Liver (tissue), 9 donors: ENCODE results near the gene ATP6AP1. TPM values are rescaled to one million over a fixed set of nuclear protein-coding genes. Genes with fewer than 3 reads are reported as not detected.
A peak's percentile ranks its signal among the peaks of the same experiment; 100 is the strongest.

Experiments
- DNase-seq: peaks from one replicate; pipeline ENCODE4 v3.0.0-alpha.2; 2017; ENCODE audit warnings: low spot score
- H3K27ac ChIP-seq, 2 donors: one replicate each; pipeline ENCODE4 v1.7.0; 2013; ENCODE audit warnings: inconsistent platforms in 2 of 2, low read length in 2 of 2, control low read depth in 1 of 2, low read depth in 1 of 2, mild to moderate bottlenecking in 1 of 2
- H3K27me3 ChIP-seq, 4 donors: one replicate each; pipeline versions ENCODE4 v1.6.1 to v1.7.0; 2013; ENCODE audit warnings: low read length in 3 of 4, inconsistent platforms in 1 of 4, mild to moderate bottlenecking in 1 of 4, moderate library complexity in 1 of 4; ENCODE audit not compliant: control insufficient read depth in 4 of 4, insufficient read depth in 4 of 4
- H3K36me3 ChIP-seq, 4 donors: one replicate each; pipeline versions ENCODE4 v1.6.1 to v1.7.0; 2013; ENCODE audit warnings: low read length in 3 of 4, mild to moderate bottlenecking in 3 of 4, low read depth in 1 of 4, moderate library complexity in 1 of 4; ENCODE audit not compliant: control insufficient read depth in 4 of 4, insufficient read depth in 3 of 4
- H3K4me1 ChIP-seq, 4 donors: one replicate each; pipeline versions ENCODE4 v1.6.1 to v1.7.0; 2013; ENCODE audit warnings: low read length in 3 of 4, mild to moderate bottlenecking in 3 of 4, moderate library complexity in 1 of 4; ENCODE audit not compliant: control insufficient read depth in 4 of 4, insufficient read depth in 4 of 4
- H3K4me3 ChIP-seq, 3 donors: one replicate each; pipeline versions ENCODE4 v1.6.1 to v1.7.0; 2013; ENCODE audit warnings: low read length in 3 of 3, control low read depth in 1 of 3, low read depth in 1 of 3, mild to moderate bottlenecking in 1 of 3
- H3K9ac ChIP-seq, 2 donors: one replicate each; pipeline ENCODE4 v1.7.0; 2013; ENCODE audit warnings: low read length in 2 of 2, mild to moderate bottlenecking in 2 of 2, moderate library complexity in 2 of 2, control low read depth in 1 of 2, low read depth in 1 of 2
- H3K9me3 ChIP-seq, 4 donors: one replicate each; pipeline versions ENCODE4 v1.6.1 to v1.7.0; 2013; ENCODE audit warnings: low read length in 3 of 4; ENCODE audit not compliant: control insufficient read depth in 4 of 4
- ATF3 ChIP-seq: IDR thresholded peaks from 2 replicates; pipeline ENCODE4 v1.6.1; 2016; ENCODE audit warnings: antibody characterized with exemption
- CTCF ChIP-seq: fragments of 150-350 bp; IDR thresholded peaks from 2 replicates; pipeline ENCODE4 v1.5.1; 2017; ENCODE audit warnings: improper control_type of control experiment, low read depth, low read length; ENCODE audit not compliant: missing input control
- EGR1 ChIP-seq, 2 donors: IDR thresholded peaks; 2 replicates each; pipeline ENCODE4 v1.6.1; 2016 to 2018; ENCODE audit warnings: antibody characterized with exemption in 2 of 2, low read depth in 2 of 2
- FOXA1 ChIP-seq: IDR thresholded peaks from 2 replicates; pipeline ENCODE4 v1.6.1; 2016; ENCODE audit warnings: antibody characterized with exemption
- FOXA2 ChIP-seq: IDR thresholded peaks from 2 replicates; pipeline ENCODE4 v1.6.1; 2016; ENCODE audit warnings: antibody characterized with exemption
- GABPA ChIP-seq, 2 donors: IDR thresholded peaks in 1 of 2; conservative IDR thresholded peaks in 1 of 2; 2 replicates each; pipeline ENCODE4 v1.6.1; 2016; ENCODE audit warnings: antibody characterized with exemption in 2 of 2, mild to moderate bottlenecking in 1 of 2, moderate library complexity in 1 of 2
- HNF4G ChIP-seq: IDR thresholded peaks from 2 replicates; pipeline ENCODE4 v1.6.1; 2016; ENCODE audit warnings: antibody characterized with exemption
- JUND ChIP-seq, 2 donors: IDR thresholded peaks; 2 replicates each; pipeline ENCODE4 v1.6.1; 2016; ENCODE audit warnings: antibody characterized with exemption in 2 of 2
- NR2F2 ChIP-seq: IDR thresholded peaks from 2 replicates; pipeline ENCODE4 v1.6.1; 2016; ENCODE audit warnings: antibody characterized with exemption
- RAD21 ChIP-seq, 2 donors: IDR thresholded peaks; 2 replicates each; pipeline ENCODE4 v1.6.1; 2016; ENCODE audit warnings: antibody characterized with exemption in 2 of 2, mild to moderate bottlenecking in 2 of 2
- RXRA ChIP-seq, 2 donors: IDR thresholded peaks; 2 replicates each; pipeline ENCODE4 v1.6.1; 2017 to 2018; ENCODE audit warnings: antibody characterized with exemption in 2 of 2, mild to moderate bottlenecking in 1 of 2
- SP1 ChIP-seq: IDR thresholded peaks from 2 replicates; pipeline ENCODE4 v1.6.1; 2018; ENCODE audit warnings: antibody characterized with exemption, mild to moderate bottlenecking
- TAF1 ChIP-seq: conservative IDR thresholded peaks from 2 replicates; pipeline ENCODE4 v1.6.1; 2016; ENCODE audit warnings: antibody characterized with exemption, mild to moderate bottlenecking
- WGBS: extraction: QIAGEN DNeasy Blood & Tissue Kit; methylation state at CpG from one replicate; pipeline ENCODE4 v1.1.7; 2013; 5-methylcytosine and 5-hydroxymethylcytosine counted together
- polyA plus RNA-seq, 2 donors: library from polyadenylated mRNA; stranded (reverse) in 1 of 2; unstranded in 1 of 2; fragments of 200-250 nt in 1 of 2; fragments of >200 nt in 1 of 2; fragmentation: Nextera tagmentation in 1 of 2; extraction: Ambion mirVana in 1 of 2; gene quantifications; one replicate each; pipeline versions ENCODE4 v1.2.1 to v1.2.3, GENCODE V29; 2013 to 2015
- total RNA-seq, 2 donors: library from RNA; depleted of rRNA; stranded (reverse); fragments of >200 nt; gene quantifications; one replicate each; pipeline ENCODE4 v1.2.3, GENCODE V29; 2014
- donor health status: healthy.
- donor health status: healthy.
- donor health status: healthy.
- donor health status: healthy.
- donor health status: healthy.

Gene ATP6AP1
- total and polyA plus RNA-seq, 4 donors, result 35.2 to 43.3 (median 40.8) TPM

GRCh38 chrX:154437971-154438893 is 9.8 kb downstream of the ATP6AP1 start:
- 78% methylated on average over 28 of the region's 28 CpGs for WGBS
- peak overlapping the region; percentile 50 to 75 (median 75) for H3K4me3 ChIP-seq
- H3K4me1 ChIP-seq, result peaks cover 10 to 18% (median 14%) of the 10 kb centered on the region in 4 donors
- no peak for DNase-seq
- H3K27me3 ChIP-seq, result no peaks in the 10 kb centered on the region
- peaks cover 0 to 13% (median 5%) of the 10 kb centered on the region in 4 donors for H3K36me3 ChIP-seq
- no peaks in the 10 kb centered on the region for H3K9me3 ChIP-seq
- no peak overlapping the region for H3K27ac ChIP-seq
- no peak overlapping the region for H3K9ac ChIP-seq
- no peak for TF ChIP-seq RXRA (IDR thresholded peaks at IDR 0.05)
- TF ChIP-seq CTCF, result no peak
- no peak for TF ChIP-seq SP1
- TF ChIP-seq NR2F2, result no peak

GRCh38 chrX:154439841-154440240 is 11.4 kb downstream of the ATP6AP1 start:
- no peaks in the 10 kb centered on the region for H3K9me3 ChIP-seq
- H3K4me3 ChIP-seq, result no peak overlapping the region
- peaks cover 0 to 10% (median 2%) of the 10 kb centered on the region in 4 donors for H3K36me3 ChIP-seq
- H3K27me3 ChIP-seq, result no peaks in the 10 kb centered on the region
- no peak overlapping the region for H3K9ac ChIP-seq
- WGBS, result 42% methylated on average over 18 of the region's 18 CpGs
- peak overlapping the region in 1 of 2 donors; percentile 67 for H3K27ac ChIP-seq
- TF ChIP-seq NR2F2, result peak; percentile 55
- no peak for TF ChIP-seq TAF1
- TF ChIP-seq FOXA1, result no peak
- no peak for TF ChIP-seq HNF4G
- no peak for TF ChIP-seq RAD21 (IDR thresholded peaks at IDR 0.05)
- peak; percentile 67 to 84 for TF ChIP-seq GABPA (IDR thresholded peaks at IDR 0.05 in 1 of 2, conservative IDR thresholded peaks at IDR 0.05 in 1 of 2)
- no peak for TF ChIP-seq FOXA2
- peak; percentile 88 to 92 for TF ChIP-seq RXRA (IDR thresholded peaks at IDR 0.05)
- no peak for TF ChIP-seq JUND (IDR thresholded peaks at IDR 0.05)
- TF ChIP-seq CTCF, result no peak
- TF ChIP-seq ATF3, result no peak
- TF ChIP-seq EGR1 (IDR thresholded peaks at IDR 0.05; ENCODE audit: low read depth in 2 of 2), result no peak
- peak; percentile 52 for TF ChIP-seq SP1
- DNase-seq, result no peak
- H3K4me1 ChIP-seq, result peaks cover 10 to 27% (median 17%) of the 10 kb centered on the region in 4 donors
